HepG2 (cell line): ENCODE results near the gene RBM12. TPM values are rescaled to one million over a fixed set of nuclear protein-coding genes. Genes with fewer than 3 reads are reported as not detected.

ENCODE experiments used
- AKNA ChIP-seq: sonication (generic); formaldehyde crosslinking; IDR thresholded peaks from 2 replicates; pipeline ENCODE4 v1.4.0; 2020; ENCODE audit warnings: missing genetic modification reagents, borderline replicate concordance
- CERS6 ChIP-seq: sonication (generic); formaldehyde crosslinking; IDR thresholded peaks from 2 replicates; pipeline ENCODE4 v1.5.0; 2020; ENCODE audit warnings: missing genetic modification reagents
- FOXP4 ChIP-seq: sonication (generic); formaldehyde crosslinking; IDR thresholded peaks from 2 replicates; pipeline ENCODE4 v1.4.0; 2020; ENCODE audit warnings: missing genetic modification reagents
- HOXA3 ChIP-seq: sonication (generic); formaldehyde crosslinking; IDR thresholded peaks from 2 replicates; pipeline ENCODE4 v1.5.0; 2020; ENCODE audit warnings: missing genetic modification reagents
- KDM1A ChIP-seq: IDR thresholded peaks from 2 replicates; pipeline ENCODE4 v1.6.1; 2016; ENCODE audit warnings: missing compliant biosample characterization
- NFAT5 ChIP-seq: sonication (generic); formaldehyde crosslinking; IDR thresholded peaks from 2 replicates; pipeline ENCODE4 v1.4.0; 2020; ENCODE audit warnings: missing genetic modification reagents
- NRL ChIP-seq: sonication (generic); formaldehyde crosslinking; IDR thresholded peaks from 2 replicates; pipeline ENCODE4 v1.5.0; 2020; ENCODE audit warnings: missing genetic modification reagents, mild to moderate bottlenecking, moderate library complexity, borderline replicate concordance
- PCBP1 ChIP-seq: fragments of 200-400 bp; formaldehyde crosslinking; IDR thresholded peaks from 2 replicates; pipeline ENCODE4 v1.6.1; 2017; ENCODE audit warnings: mild to moderate bottlenecking, low read depth, low read length, borderline replicate concordance
- SPEN ChIP-seq: sonication (generic); formaldehyde crosslinking; IDR thresholded peaks from 2 replicates; pipeline ENCODE4 v1.5.1; 2020; ENCODE audit warnings: low read depth, mild to moderate bottlenecking, missing genetic modification reagents
- ZBTB1 ChIP-seq: sonication (generic); formaldehyde crosslinking; IDR thresholded peaks from 2 replicates; pipeline ENCODE4 v1.4.0; 2020; ENCODE audit warnings: missing genetic modification reagents, borderline replicate concordance
- ZNF12 ChIP-seq: sonication (generic); formaldehyde crosslinking; IDR thresholded peaks from 2 replicates; pipeline ENCODE4 v1.5.0; 2020; ENCODE audit warnings: missing genetic modification reagents
- ZNF350 ChIP-seq: sonication (generic); formaldehyde crosslinking; IDR thresholded peaks from 2 replicates; pipeline ENCODE4 v1.4.0; 2020; ENCODE audit warnings: mild to moderate bottlenecking, low read depth, missing genetic modification reagents, borderline replicate concordance
- polyA plus RNA-seq, 8 experiments: library from polyadenylated mRNA; depleted of rRNA in 3 of 8; stranded (reverse) in 7 of 8; unstranded in 1 of 8; fragments of >200 nt; fragmentation: Illumina TruSeq in 4 of 8; extraction: Trizol in 4 of 8; gene quantifications; 2 replicates each; pipeline versions ENCODE4 v1.2.1 to v1.2.3, GENCODE V29; 2011 to 2016; ENCODE audit warnings: low read depth in 4 of 8, missing spikeins in 1 of 8, mixed read lengths in 1 of 8; ENCODE audit not compliant: insufficient read depth in 1 of 8
- total RNA-seq, 5 experiments: library from RNA; depleted of rRNA; stranded (reverse); fragments of >200 nt; fragmentation: Illumina TruSeq; extraction: Trizol; gene quantifications; 2 replicates each; pipeline ENCODE4 v1.2.3, GENCODE V29; 2016; ENCODE audit warnings: low read depth in 1 of 5

Gene RBM12
- total and polyA plus RNA-seq, 2 of the 13 experiments (the other 11 are each of a cell fraction or from before 2014, with no cell fraction given): 97.9 to 104 TPM

GRCh38 chr20:35699127-35699956, 34.6 kb upstream of the RBM12 start, which contains the start of the genes NFS1 and ROMO1 (continued):
- TF ChIP-seq FOXP4 (CRISPR knock-in tag): peak; percentile 83
- TF ChIP-seq SPEN (CRISPR knock-in tag): peak; percentile 99
- TF ChIP-seq NRL (CRISPR knock-in tag): peak; percentile 98
- TF ChIP-seq NFAT5: peak; percentile 76
- 0 out of 2 replicates have a peak, but pooled peaks have one; percentile 8 for TF ChIP-seq KDM1A
- TF ChIP-seq HOXA3 (CRISPR knock-in tag): peak; percentile 98
- TF ChIP-seq ZBTB1 (CRISPR knock-in tag): peak; percentile 67; the same call in 1 of the 2 replicates
- peak; percentile 44 for TF ChIP-seq ZNF12 (CRISPR knock-in tag)
- TF ChIP-seq CERS6 (CRISPR knock-in tag): peak; percentile 86; the same call in 1 of the 2 replicates
- TF ChIP-seq AKNA (CRISPR knock-in tag): peak; percentile 91
- TF ChIP-seq PCBP1: peak; percentile 97
- peak; percentile 100 for TF ChIP-seq ZNF350 (CRISPR knock-in tag)
